KMS-11 (cell line): ENCODE data around the gene UBE2Z.

Source experiments
- H2AFZ ChIP-seq: fragments of 200-600 bp; sonication (generic); 2 replicates; pipeline ENCODE4 v1.6.1; 2016; ENCODE audit warnings: antibody characterized with exemption, mixed run types, low read depth
- H3K27ac ChIP-seq: fragments of 200-600 bp; sonication (generic); 2 replicates; pipeline ENCODE4 v1.6.1; 2016; ENCODE audit warnings: mild to moderate bottlenecking, mixed run types
- H3K27me3 ChIP-seq: fragments of 200-600 bp; sonication (generic); 2 replicates; pipeline ENCODE4 v1.6.1; 2017; ENCODE audit warnings: mild to moderate bottlenecking, low read depth, mixed run types, moderate library complexity; ENCODE audit not compliant: insufficient read depth
- H3K36me3 ChIP-seq: fragments of 200-600 bp; sonication (generic); 2 replicates; pipeline ENCODE4 v1.6.1; 2017; ENCODE audit warnings: mild to moderate bottlenecking, mixed run types; ENCODE audit not compliant: insufficient read depth
- H3K4me1 ChIP-seq: fragments of 200-600 bp; sonication (generic); 2 replicates; pipeline ENCODE4 v1.6.1; 2016; ENCODE audit warnings: mild to moderate bottlenecking, low read depth, mixed run types; ENCODE audit not compliant: poor library complexity, severe bottlenecking
- H3K4me2 ChIP-seq: fragments of 200-600 bp; sonication (generic); 2 replicates; pipeline ENCODE4 v1.7.0; 2016; ENCODE audit warnings: mild to moderate bottlenecking, mixed run types
- H3K4me3 ChIP-seq: fragments of 200-600 bp; sonication (generic); IDR thresholded peaks from 2 replicates; pipeline ENCODE4 v1.6.1; 2017; ENCODE audit warnings: low read depth, low read length, mixed read lengths; ENCODE audit not compliant: insufficient read depth
- H3K79me2 ChIP-seq: fragments of 200-600 bp; sonication (generic); 2 replicates; pipeline ENCODE4 v1.6.1; 2016; ENCODE audit warnings: low read depth, mixed run types; ENCODE audit not compliant: insufficient read depth
- H3K9ac ChIP-seq: fragments of 200-600 bp; sonication (generic); 2 replicates; pipeline ENCODE4 v1.6.1; 2016; ENCODE audit warnings: mild to moderate bottlenecking, mixed run types
- H4K20me1 ChIP-seq: fragments of 200-600 bp; sonication (generic); 2 replicates; pipeline ENCODE4 v1.6.1; 2016; ENCODE audit warnings: mild to moderate bottlenecking, mixed run types; ENCODE audit not compliant: insufficient read depth
- CTCF ChIP-seq: fragments of 200-600 bp; sonication (generic); conservative IDR thresholded peaks from 2 replicates; pipeline ENCODE4 v1.6.1; 2017; ENCODE audit warnings: low read depth, mild to moderate bottlenecking, antibody characterized with exemption, low read length, moderate library complexity, mixed read lengths

The UBE2Z gene

GRCh38 chr17:48901241-48901640 lies 7.0 kb upstream of the UBE2Z start:
- no peaks in the 10 kb centered on the region for H3K36me3 ChIP-seq
- no peak for TF ChIP-seq CTCF
- H4K20me1 ChIP-seq, result no peaks in the 10 kb centered on the region
- no peak overlapping the region for H3K4me2 ChIP-seq
- H3K27me3 ChIP-seq, result no peaks in the 10 kb centered on the region
- H3K9ac ChIP-seq, result no peak overlapping the region
- H3K4me3 ChIP-seq, result no peak overlapping the region
- no peak overlapping the region for H3K27ac ChIP-seq
- H3K4me1 ChIP-seq, result peaks cover 6% of the 10 kb centered on the region
- no peak overlapping the region for H2AFZ ChIP-seq
- H3K79me2 ChIP-seq, result no peaks in the 10 kb centered on the region

GRCh38 chr17:48903401-48903800 lies 4.8 kb upstream of the UBE2Z start:
- no peak for TF ChIP-seq CTCF
- Histone ChIP-seq H3K36me3 (no peaks in the 10 kb centered on the region), H3K4me2 (no peak overlapping the region), H3K27ac (no peak overlapping the region), H3K4me1 (no peaks in the 10 kb centered on the region), H3K9ac (no peak overlapping the region), H3K4me3 (no peak overlapping the region), H4K20me1 (no peaks in the 10 kb centered on the region), H3K79me2 (no peaks in the 10 kb centered on the region), H2AFZ (no peak overlapping the region), H3K27me3 (no peaks in the 10 kb centered on the region)

- H2AFZ ChIP-seq, result no peak overlapping the region
- no peak for TF ChIP-seq CTCF
- no peak overlapping the region for H3K4me2 ChIP-seq
- H3K27ac ChIP-seq, result no peak overlapping the region
- no peaks in the 10 kb centered on the region for H3K36me3 ChIP-seq
- no peak overlapping the region for H3K9ac ChIP-seq
- no peaks in the 10 kb centered on the region for H3K27me3 ChIP-seq
- no peaks in the 10 kb centered on the region for H4K20me1 ChIP-seq
- H3K79me2 ChIP-seq, result peaks cover 5% of the 10 kb centered on the region
- H3K4me1 ChIP-seq, result peaks cover 2% of the 10 kb centered on the region
- H3K4me3 ChIP-seq, result no peak overlapping the region
These were observed 3.8 kb upstream of the UBE2Z start for GRCh38 chr17:48904428-48904827.

- H3K4me2 ChIP-seq, result no peak overlapping the region
- H3K27ac ChIP-seq, result no peak overlapping the region
- no peaks in the 10 kb centered on the region for H4K20me1 ChIP-seq
- H3K4me3 ChIP-seq, result no peak overlapping the region
- H3K9ac ChIP-seq, result no peak overlapping the region
- TF ChIP-seq CTCF, result no peak
- no peaks in the 10 kb centered on the region for H3K27me3 ChIP-seq
- peaks cover 18% of the 10 kb centered on the region for H3K4me1 ChIP-seq
- H3K36me3 ChIP-seq, result no peaks in the 10 kb centered on the region; the same call in 1 of the 2 replicates
- no peak overlapping the region for H2AFZ ChIP-seq
- peaks cover 21% of the 10 kb centered on the region for H3K79me2 ChIP-seq
These were observed 2.2 kb upstream of the UBE2Z start for GRCh38 chr17:48905987-48906515.
